Right atrium auricular region (tissue), 2 donors: ENCODE results near the gene MZB1. TPM values are rescaled to one million over a fixed set of nuclear protein-coding genes. Genes with fewer than 3 reads are reported as not detected.

ENCODE experiments used
- DNase-seq: peaks from one replicate; pipeline ENCODE4 v3.0.0-alpha.2; 2019; ENCODE audit warnings: low spot score
- H3K27ac ChIP-seq, 2 donors: fragments of 200-600 bp; sonication (generic); 1 replicate in 1 of 2; 2 replicates in 1 of 2; pipeline ENCODE4 v1.5.1; 2016 to 2019
- H3K27me3 ChIP-seq, 2 donors: fragments of 200-600 bp; sonication (generic); one replicate each; pipeline versions ENCODE4 v1.5.1 to v1.6.0; 2017 to 2019
- H3K36me3 ChIP-seq: fragments of 200-600 bp; sonication (generic); one replicate; pipeline ENCODE4 v1.5.1; 2016
- H3K4me1 ChIP-seq, 2 donors: fragments of 200-600 bp; sonication (generic); one replicate each; pipeline versions ENCODE4 v1.5.1 to v1.6.0; 2017 to 2019
- H3K4me3 ChIP-seq, 2 donors: fragments of 200-600 bp; sonication (generic); 1 replicate in 1 of 2; 2 replicates in 1 of 2; pipeline ENCODE4 v1.5.1; 2017 to 2019; ENCODE audit warnings: mild to moderate bottlenecking in 1 of 2, moderate library complexity in 1 of 2
- H3K9me3 ChIP-seq, 2 donors: fragments of 200-600 bp; sonication (generic); one replicate each; pipeline ENCODE4 v1.5.1; 2019
- CTCF ChIP-seq, 2 donors: fragments of 200-600 bp; sonication (generic); IDR thresholded peaks; one replicate each; pipeline ENCODE4 v1.5.1; 2019; ENCODE audit warnings: antibody characterized with exemption in 2 of 2
- total RNA-seq, 2 donors: library from RNA; depleted of rRNA; stranded (reverse); fragments of >200 nt; gene quantifications; one replicate each; pipeline ENCODE4 v1.1.0, GENCODE V29; 2016

MZB1 gene
- total RNA-seq, 2 donors from 2014 or later = 0.70 to 1.3 TPM

- H3K36me3 ChIP-seq = peaks cover 54% of the 10 kb centered on the region
- no peak overlapping the region for H3K27ac ChIP-seq
These were observed 20.5 kb downstream of the MZB1 start for GRCh38 chr5:139369181-139369580.

GRCh38 chr5:139368613-139369012 lies 21.1 kb downstream of the MZB1 start:
- Histone ChIP-seq H3K4me3 (no peak overlapping the region), H3K27ac (no peak overlapping the region), H3K27me3 (no peaks in the 10 kb centered on the region), H3K4me1 (peaks cover 0 to 18% of the 10 kb centered on the region in 2 donors), H3K36me3 (peaks cover 60% of the 10 kb centered on the region), H3K9me3 (no peaks in the 10 kb centered on the region)
- TF ChIP-seq CTCF (IDR thresholded peaks at IDR 0.05) = no peak
- no peak for DNase-seq

More at GRCh38 chr5:139369181-139369580, 20.5 kb downstream of the MZB1 start:
- Histone ChIP-seq H3K27me3 (no peaks in the 10 kb centered on the region), H3K4me3 (no peak overlapping the region), H3K9me3 (no peaks in the 10 kb centered on the region), H3K4me1 (peaks cover 0 to 24% of the 10 kb centered on the region in 2 donors)
- TF ChIP-seq CTCF (IDR thresholded peaks at IDR 0.05) = no peak
- DNase-seq = no peak

GRCh38 chr5:139364466-139364865 lies 25.2 kb downstream of the MZB1 start:
- Histone ChIP-seq H3K4me3 (no peak overlapping the region), H3K36me3 (peaks cover 55% of the 10 kb centered on the region), H3K4me1 (peaks cover 0 to 7% of the 10 kb centered on the region in 2 donors), H3K9me3 (no peaks in the 10 kb centered on the region), H3K27ac (no peak overlapping the region), H3K27me3 (no peaks in the 10 kb centered on the region)
- no peak for DNase-seq
- TF ChIP-seq CTCF (IDR thresholded peaks at IDR 0.05) = no peak

DNA sequence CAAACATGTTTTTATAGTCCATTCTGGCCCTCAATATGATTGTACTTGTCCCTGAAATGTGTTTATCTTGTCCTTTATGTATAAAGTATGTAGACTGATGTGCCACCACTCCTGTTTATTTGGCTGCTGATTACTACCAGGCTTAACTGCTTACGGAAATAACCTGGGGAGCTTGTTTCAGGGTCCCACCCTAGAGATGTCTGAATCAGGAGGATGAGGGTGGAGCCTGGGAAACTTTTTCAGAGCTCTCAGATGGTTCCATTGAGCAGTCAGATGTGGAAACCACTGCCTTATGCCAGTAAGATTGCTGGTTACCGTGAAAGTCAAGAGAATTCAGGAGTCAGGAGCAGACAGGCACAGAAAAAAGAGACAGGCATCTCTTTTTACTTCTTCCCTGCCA lies 25.8 kb downstream of the MZB1 start:
- Histone ChIP-seq H3K4me1 (peaks cover 0 to 7% of the 10 kb centered on the region in 2 donors), H3K9me3 (no peaks in the 10 kb centered on the region), H3K4me3 (no peak overlapping the region), H3K27ac (no peak overlapping the region), H3K27me3 (no peaks in the 10 kb centered on the region), H3K36me3 (peaks cover 50% of the 10 kb centered on the region)
- no peak for TF ChIP-seq CTCF (IDR thresholded peaks at IDR 0.05)
- DNase-seq = no peak

GRCh38 chr5:139361835-139362429 lies 27.8 kb downstream of the MZB1 start:
- H3K36me3 ChIP-seq = peaks cover 34% of the 10 kb centered on the region
- no peak overlapping the region for H3K27ac ChIP-seq
- H3K4me3 ChIP-seq = no peak overlapping the region
- H3K9me3 ChIP-seq = no peaks in the 10 kb centered on the region
- TF ChIP-seq CTCF (IDR thresholded peaks at IDR 0.05) = no peak
- H3K27me3 ChIP-seq = no peaks in the 10 kb centered on the region
- no peak for DNase-seq
- H3K4me1 ChIP-seq = no peaks in the 10 kb centered on the region

- H3K27me3 ChIP-seq = no peaks in the 10 kb centered on the region
- H3K36me3 ChIP-seq = peaks cover 19% of the 10 kb centered on the region
- TF ChIP-seq CTCF (IDR thresholded peaks at IDR 0.05) = no peak
- no peak overlapping the region for H3K4me3 ChIP-seq
- no peak overlapping the region for H3K27ac ChIP-seq
- DNase-seq = no peak
- no peaks in the 10 kb centered on the region for H3K9me3 ChIP-seq
- no peaks in the 10 kb centered on the region for H3K4me1 ChIP-seq
These were observed 29.3 kb downstream of the MZB1 start for GRCh38 chr5:139360384-139360783.
